ENCODE results near the gene FBN3. TPM values are rescaled to one million over a fixed set of nuclear protein-coding genes. Genes with fewer than 3 reads are reported as not detected.

The FBN3 gene
- total RNA-seq, 2 experiments from 2014 or later: not detected

GRCh38 chr19:8021374-8021773 lies 128.0 kb downstream of the FBN3 start:
- H3K9me3 Mint-ChIP-seq: no peaks in the 10 kb centered on the region
- H3K27me3 Mint-ChIP-seq: no peaks in the 10 kb centered on the region
- H3K36me3 Mint-ChIP-seq: no peaks in the 10 kb centered on the region
- peaks cover 5% of the 10 kb centered on the region for H3K4me1 Mint-ChIP-seq
- no peak for DNase-seq
- no peak overlapping the region for H3K4me3 Mint-ChIP-seq
- no peak overlapping the region for H3K27ac Mint-ChIP-seq

- H3K9me3 Mint-ChIP-seq: no peaks in the 10 kb centered on the region
- H3K27ac Mint-ChIP-seq: no peak overlapping the region
- no peak overlapping the region for H3K4me3 Mint-ChIP-seq
- no peaks in the 10 kb centered on the region for H3K27me3 Mint-ChIP-seq
- H3K4me1 Mint-ChIP-seq: peaks cover 5% of the 10 kb centered on the region
- DNase-seq: no peak
- H3K36me3 Mint-ChIP-seq: no peaks in the 10 kb centered on the region
Measured at GRCh38 chr19:8020681-8021080, 128.7 kb downstream of the FBN3 start.

GRCh38 chr19:8017808-8018207 lies 131.6 kb downstream of the FBN3 start:
- Mint-ChIP-seq H3K27me3 (no peaks in the 10 kb centered on the region), H3K4me3 (no peak overlapping the region), H3K36me3 (peaks cover 1% of the 10 kb centered on the region), H3K27ac (no peak overlapping the region), H3K4me1 (peaks cover 5% of the 10 kb centered on the region), H3K9me3 (no peaks in the 10 kb centered on the region)
- peak; percentile 34 for DNase-seq

Other genes starting within 250 kb of the FBN3 start
- 10 to 100 TPM; 31.8 to 32.4 TPM for gene MAP2K7, start 245.7 kb downstream of the FBN3 start, total RNA-seq
- gene TGFBR3L, start 234.8 kb downstream of the FBN3 start, total RNA-seq: 1 to 10 TPM; 2.1 to 3.2 TPM
- 10 to 100 TPM; 14.4 to 14.8 TPM for gene SNAPC2, start 229.3 kb downstream of the FBN3 start, total RNA-seq
- gene CTXN1, start 223.5 kb downstream of the FBN3 start, total RNA-seq: under 1 TPM; 0.44 to 0.52 TPM
- gene TIMM44, start 205.9 kb downstream of the FBN3 start, total RNA-seq: 100 to 1,000 TPM; 125 to 136 TPM
- gene ELAVL1, start 144.0 kb downstream of the FBN3 start, total RNA-seq: 100 to 1,000 TPM; 169 to 172 TPM
- gene CCL25, start 96.8 kb downstream of the FBN3 start, total RNA-seq: 1 to 10 TPM in 1 of 2 experiments, under 1 TPM in 1; 0.30 to 1.2 TPM
- gene CERS4, start 59.8 kb upstream of the FBN3 start, total RNA-seq: 10 to 100 TPM; 12.8 to 13.2 TPM
- 10 to 100 TPM; 71.5 to 77.7 TPM for gene CD320, start 158.8 kb upstream of the FBN3 start, total RNA-seq
- 10 to 100 TPM; 78.0 to 84.8 TPM for gene NDUFA7, start 171.8 kb upstream of the FBN3 start, total RNA-seq
- gene RPS28, start 171.9 kb upstream of the FBN3 start, total RNA-seq: 1,000 to 10,000 TPM; 2,304 to 2,331 TPM
- gene KANK3, start 193.7 kb upstream of the FBN3 start, total RNA-seq: under 1 TPM; 0.47 to 0.64 TPM
- 1 to 10 TPM; 1.9 to 2.1 TPM for gene ANGPTL4, start 214.6 kb upstream of the FBN3 start, total RNA-seq
- gene RAB11B, start 240.8 kb upstream of the FBN3 start, total RNA-seq: 10 to 100 TPM; 60.9 to 65.5 TPM